Fibroblast of skin of right biceps (primary cell): ENCODE results near the gene PPIE.
"Not testable (repeated sequence)": the region's sequence is repeated elsewhere in the genome, so short reads cannot be mapped to it uniquely, and the experiment has no call there.

ENCODE experiments used
- DNase-seq: peaks from one replicate; pipeline ENCODE4 v3.0.0-alpha.2; 2013

PPIE gene

DNA sequence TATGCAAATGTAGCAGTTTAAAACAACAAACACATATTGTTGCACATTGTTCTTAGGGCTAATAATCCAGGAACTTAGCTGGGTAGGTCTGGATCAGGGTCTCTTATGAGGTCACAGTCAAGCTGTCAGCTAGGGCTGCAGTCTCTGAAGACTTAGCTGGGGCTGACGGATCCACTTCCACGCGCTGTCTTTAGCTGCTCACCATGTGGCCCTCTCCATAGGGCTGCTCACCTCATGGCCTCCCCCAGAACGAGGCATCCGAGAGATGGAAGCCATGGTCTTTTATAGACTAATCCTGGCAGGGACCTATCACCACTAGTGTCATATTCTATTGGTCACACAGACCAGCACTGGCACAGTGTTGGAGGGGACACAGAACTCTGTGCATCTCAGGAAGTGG is 41.1 kb downstream of the PPIE start:
- DNase-seq = no peak

- no peak for DNase-seq
Measured at GRCh38 chr1:39781349-39781715, 42.6 kb downstream of the PPIE start.

- no peak for DNase-seq
Measured at GRCh38 chr1:39782103-39782502, 43.4 kb downstream of the PPIE start.

DNA sequence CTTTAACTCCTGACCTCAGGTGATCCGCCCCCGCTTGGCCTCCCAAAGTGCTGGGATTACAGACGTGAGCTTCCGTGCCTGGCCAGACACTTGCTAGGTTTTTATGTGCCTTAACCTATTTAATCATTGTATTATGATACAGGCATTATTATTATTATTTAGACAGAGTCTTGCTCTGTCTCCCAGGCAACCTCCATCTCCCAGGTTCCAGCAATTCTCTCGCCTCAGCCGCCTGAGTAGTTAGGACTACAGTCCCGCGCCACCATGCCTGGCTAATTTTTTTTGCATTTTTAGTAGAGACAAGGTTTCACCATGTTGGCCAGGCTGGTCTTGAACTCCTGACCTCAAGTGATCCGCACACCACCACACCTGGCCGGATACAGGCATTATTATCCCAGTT is 44.0 kb downstream of the PPIE start:
- DNase-seq = not testable (repeated sequence)

DNA sequence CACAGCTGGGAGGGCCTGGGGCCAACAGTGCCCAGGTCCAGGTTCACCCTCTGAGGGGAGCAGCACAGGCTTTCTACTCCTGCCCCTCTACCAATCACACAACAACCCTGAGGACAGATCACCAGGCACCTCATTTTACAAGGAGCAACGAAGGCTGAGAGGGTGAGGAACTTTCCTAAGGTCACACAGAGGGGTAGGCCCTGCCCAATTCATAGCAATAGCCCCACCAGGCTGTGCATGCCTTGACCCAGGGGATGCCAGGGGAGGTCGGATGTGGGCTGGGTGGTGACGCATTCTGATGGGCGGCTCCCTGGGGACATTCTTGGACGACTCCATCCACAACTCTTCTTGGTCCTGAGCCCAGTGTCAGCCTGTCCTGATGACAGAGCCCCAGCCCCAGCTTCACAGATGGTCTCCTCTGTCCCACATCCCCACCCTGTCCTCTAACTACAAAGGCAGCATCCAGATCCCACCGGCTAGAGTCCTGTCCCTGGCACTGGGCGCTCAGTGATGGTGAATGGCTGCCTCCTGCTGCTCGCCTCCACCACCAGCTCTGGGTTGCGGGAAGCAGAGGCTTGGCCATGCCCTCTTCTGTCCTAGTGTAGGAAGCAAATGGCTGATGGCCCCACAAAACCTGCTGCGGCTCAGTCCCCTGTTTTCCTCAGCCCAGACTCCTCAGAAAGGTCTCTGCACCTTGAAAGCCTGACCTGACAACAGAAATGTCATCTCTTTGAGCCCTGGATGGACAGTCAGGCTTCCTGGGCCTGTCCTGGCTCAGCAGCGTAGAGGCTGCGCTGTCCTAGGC is 47.8 kb downstream of the PPIE start:
- DNase-seq = not testable (repeated sequence)

- DNase-seq = not testable (repeated sequence)
Measured at GRCh38 chr1:39787108-39787375, 48.4 kb downstream of the PPIE start.

DNA sequence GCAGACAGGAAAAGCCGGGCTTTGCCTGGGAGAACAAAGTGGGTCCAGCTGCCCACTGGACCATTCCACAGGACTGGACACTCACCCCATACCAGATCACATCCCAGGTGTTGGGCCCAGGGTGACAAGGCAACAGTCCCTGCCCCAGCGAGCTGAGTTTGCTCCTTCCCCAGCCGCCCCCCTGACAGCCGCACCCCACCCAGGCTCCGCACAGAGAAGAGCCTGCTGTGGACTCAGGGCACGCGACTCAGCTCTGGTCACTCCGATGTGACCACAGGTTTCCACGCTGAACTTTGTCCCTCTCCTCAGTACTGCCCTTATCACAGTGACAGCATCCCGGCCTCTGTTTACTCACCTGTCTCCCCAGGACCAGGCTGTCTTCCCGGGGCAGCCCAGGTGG is 48.8 kb downstream of the PPIE start:
- no peak for DNase-seq

- DNase-seq = not testable (repeated sequence)
Measured at GRCh38 chr1:39787964-39788363, 49.3 kb downstream of the PPIE start.

GRCh38 chr1:39788426-39788757 is 49.7 kb downstream of the PPIE start:
- no peak for DNase-seq

DNA sequence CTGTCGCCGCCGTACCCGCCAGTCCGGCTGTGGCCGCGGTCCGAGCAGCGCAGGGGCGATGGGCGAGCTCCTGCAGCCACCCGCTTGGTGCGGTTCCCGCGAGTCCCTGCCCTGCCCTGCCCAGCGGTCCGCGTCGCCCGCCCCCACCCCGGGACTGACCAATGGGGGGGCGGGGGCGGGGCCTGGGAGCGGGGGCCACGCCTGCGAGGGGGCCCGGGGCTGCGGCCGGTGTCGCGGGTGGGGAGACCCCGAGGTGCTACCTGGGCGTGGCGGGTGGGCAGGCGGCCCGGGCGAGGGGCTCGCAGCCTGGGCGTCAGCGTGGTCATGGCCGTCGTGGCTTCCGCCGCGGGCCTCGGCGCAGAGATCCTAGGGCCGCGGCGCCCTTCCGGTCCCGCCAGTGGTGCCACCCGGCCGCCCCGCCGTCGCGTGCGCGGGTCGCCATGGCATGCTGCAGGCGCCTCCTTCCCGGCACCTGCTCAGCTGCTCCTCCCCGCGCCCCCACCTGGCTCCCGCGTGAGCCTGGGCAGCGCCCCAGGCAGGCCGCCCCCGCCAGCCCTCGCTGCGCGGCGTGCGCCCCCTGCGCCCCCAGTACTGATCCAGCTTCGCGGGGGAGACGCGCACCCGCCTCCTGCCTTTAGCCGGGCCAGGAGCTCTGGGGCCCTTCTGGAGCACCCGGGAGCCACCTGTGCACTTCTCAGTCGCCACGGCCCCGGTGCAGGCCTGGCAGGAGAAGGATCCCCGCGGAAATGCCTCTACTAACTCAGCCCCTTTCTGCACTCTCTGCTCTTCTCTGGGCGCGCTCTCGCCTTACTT is 50.3 kb downstream of the PPIE start, which contains the start of gene BMP8B:
BMP8B (minus strand) TSS at position 108 of the 813 bp plus-strand sequence. CDS start 380 bp downstream, outside the sequence.
- DNase-seq = no peak

DNA sequence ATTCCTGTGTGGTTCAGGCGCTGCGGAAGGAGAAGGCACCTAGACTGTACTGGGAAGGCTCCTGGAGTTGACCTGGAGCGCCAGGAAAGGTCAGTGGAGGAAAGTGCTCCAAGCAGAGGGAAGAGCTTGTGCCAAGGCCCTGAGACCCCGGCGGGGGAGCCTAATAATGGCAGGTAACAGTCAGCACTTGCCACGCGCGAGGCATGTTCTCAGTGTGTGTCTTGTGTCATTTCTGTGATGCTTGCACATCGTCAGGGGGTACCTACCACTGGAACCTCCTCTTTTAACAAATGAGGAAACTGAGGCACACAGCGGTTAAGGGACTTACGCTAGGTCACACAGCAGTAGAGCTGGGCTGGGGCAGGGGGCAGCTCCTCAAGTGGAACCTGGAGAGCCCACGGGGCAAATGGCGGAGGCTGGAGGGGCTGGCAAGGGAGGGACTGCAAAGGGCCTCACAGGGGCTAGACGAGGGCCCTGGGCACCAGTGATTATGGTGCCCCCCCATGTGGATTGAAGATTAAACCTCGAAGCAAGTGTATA is 51.0 kb downstream of the PPIE start:
- no peak for DNase-seq

DNA sequence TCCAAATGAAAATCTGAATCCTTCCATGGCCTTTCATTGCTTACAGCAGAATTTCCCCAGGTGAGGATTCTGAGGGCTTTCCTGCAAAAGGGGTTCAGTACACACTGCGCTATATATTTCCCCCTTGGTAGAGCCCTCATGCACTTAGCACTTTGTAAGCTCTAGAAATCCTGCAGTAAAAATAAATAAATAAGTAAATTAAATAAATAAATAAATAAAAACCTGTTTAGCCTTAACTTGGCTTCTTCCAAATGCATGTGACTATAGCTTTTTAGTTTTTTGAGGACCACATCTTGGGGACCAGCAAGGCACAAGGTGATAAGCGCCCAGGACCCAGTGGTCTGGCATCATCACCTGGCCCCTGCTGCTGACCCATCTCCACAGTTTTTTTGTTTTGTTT is 53.2 kb downstream of the PPIE start:
- no peak for DNase-seq

GRCh38 chr1:39795651-39796050 is 57.0 kb downstream of the PPIE start:
- no peak for DNase-seq

DNA sequence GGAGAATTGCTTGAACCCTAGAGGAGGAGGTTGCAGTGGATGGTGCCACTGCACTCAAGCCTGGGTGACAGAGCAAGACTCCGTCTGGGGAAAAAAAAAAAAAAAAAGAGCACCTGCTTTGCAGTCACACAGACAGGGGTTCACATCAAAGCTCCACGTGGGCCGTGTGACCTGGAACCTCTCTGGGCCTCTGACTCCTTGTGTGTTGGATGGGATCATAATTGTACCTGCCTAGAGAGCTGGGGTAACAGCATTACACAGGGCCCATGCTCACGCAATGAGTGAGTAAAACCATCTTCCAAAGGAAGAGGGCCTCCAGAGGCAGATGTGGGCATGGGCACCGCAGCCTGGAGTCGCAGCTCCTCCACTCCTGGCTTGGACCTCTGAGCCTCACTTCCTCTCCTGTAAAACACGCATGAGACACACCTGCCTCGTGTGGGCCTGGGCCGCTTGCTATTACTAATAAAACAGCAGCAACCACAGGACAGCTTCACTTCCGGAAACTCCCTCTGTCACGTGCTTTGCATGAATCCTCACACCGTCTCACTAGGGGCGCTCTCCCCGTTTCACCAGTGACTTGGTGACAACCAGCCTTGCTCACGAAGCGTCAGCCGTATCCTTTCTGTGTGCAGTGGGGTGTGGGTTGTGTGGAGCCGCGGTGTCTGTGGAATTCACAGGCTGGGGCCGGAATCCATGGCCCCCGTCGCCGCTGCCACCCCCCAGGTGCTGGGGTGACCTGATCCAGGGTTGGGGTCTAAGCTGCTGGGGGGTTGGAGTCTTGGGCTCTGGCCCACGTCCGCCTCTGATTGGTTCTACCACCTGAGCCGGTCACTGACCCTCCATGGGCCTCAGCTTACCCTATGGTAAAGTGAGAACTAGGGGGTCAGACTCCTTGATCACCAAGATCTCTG is 60.4 kb downstream of the PPIE start:
- DNase-seq = peak; percentile 68

GRCh38 chr1:39799770-39800470 is 61.2 kb downstream of the PPIE start:
- DNase-seq = peak; percentile 82

GRCh38 chr1:39800471-39800835 is 61.8 kb downstream of the PPIE start:
- DNase-seq = no peak

GRCh38 chr1:39802496-39803260 is 64.0 kb downstream of the PPIE start:
- DNase-seq = no peak

DNA sequence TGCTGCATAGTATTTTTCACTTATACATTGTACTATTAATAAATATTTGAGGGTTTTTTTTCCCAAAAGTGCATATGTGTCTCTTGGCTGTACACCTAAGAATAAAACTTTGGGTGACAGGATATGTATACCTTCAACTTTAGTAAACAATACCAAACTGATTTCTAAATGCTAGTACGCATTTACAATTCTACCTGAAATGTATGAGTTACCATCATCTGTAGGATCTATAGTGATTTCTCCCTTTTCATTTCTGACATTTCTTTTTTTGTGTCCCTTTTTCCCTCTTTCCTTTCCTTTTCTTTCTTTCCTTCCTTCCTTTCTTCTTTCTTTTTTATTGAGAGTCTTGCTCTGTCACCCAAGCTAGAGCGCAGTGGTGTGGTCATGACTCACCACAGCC is 66.7 kb downstream of the PPIE start:
- DNase-seq = no peak

- peak; percentile 29 for DNase-seq
Measured at GRCh38 chr1:39808784-39809517, 70.3 kb downstream of the PPIE start.

DNA sequence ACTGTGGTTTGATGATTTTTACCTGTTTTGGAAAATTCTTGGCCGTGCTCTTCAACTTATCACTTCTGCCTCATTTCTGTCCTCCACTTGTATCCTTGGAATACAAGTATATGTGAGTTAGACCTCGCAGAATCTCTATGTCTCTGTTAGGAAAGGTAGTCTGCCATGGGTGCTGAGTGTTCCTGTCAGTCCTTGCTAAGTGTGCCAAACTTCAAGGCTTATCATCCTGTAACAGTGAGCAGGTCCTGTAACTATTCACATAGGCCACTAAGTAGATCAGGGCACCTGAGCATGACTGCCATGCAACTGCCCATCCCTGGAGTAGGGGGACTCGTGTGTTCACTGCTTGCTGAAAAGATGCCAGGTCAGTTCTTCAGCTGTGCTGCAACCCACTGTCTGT is 74.2 kb downstream of the PPIE start:
- DNase-seq = no peak
